Activated naive CD4-positive, alpha-beta T cell treated with anti-CD3 and anti-CD28 coated beads, Interleukin-2, amount 10 ng/mL, durations not matched to agents 7 days and 5 days (primary cell): ENCODE measurements around the gene EPHA3.
"Not testable (repeated sequence)": the region's sequence is repeated elsewhere in the genome, so short reads cannot be mapped to it uniquely, and the experiment has no call there.

Source experiments
- CTCF ChIA-PET: fragments of 350-600 bp; sonication (Branson Sonifier 250); formaldehyde crosslinking; loops from one replicate; lab custom pipeline; 2021; ENCODE audit warnings: antibody characterized with exemption; lab: Charles Lee
- DNase-seq: peaks from one replicate; pipeline ENCODE4 v3.0.0-alpha.2; 2020
- H3K27ac Mint-ChIP-seq: one replicate; pipeline ENCODE4 v1.8.0; 2021; ENCODE audit warnings: mild to moderate bottlenecking, moderate library complexity, mixed read lengths
- H3K27me3 Mint-ChIP-seq: one replicate; pipeline ENCODE4 v1.8.0; 2021; ENCODE audit warnings: mild to moderate bottlenecking, mixed read lengths
- H3K36me3 Mint-ChIP-seq: one replicate; pipeline ENCODE4 v1.8.0; 2021; ENCODE audit warnings: mixed read lengths
- H3K4me1 Mint-ChIP-seq: one replicate; pipeline ENCODE4 v1.8.0; 2021; ENCODE audit warnings: mixed read lengths
- H3K4me3 Mint-ChIP-seq: one replicate; pipeline ENCODE4 v1.8.0; 2021; ENCODE audit warnings: mild to moderate bottlenecking, moderate library complexity, mixed read lengths
- H3K9me3 Mint-ChIP-seq: one replicate; pipeline ENCODE4 v1.8.0; 2021; ENCODE audit warnings: mixed read lengths

The EPHA3 gene

GRCh38 chr3:89306540-89306939, 199.1 kb downstream of the EPHA3 start:
- H3K36me3 Mint-ChIP-seq, result no peaks in the 10 kb centered on the region
- no peak for DNase-seq
- no peak overlapping the region for H3K27ac Mint-ChIP-seq
- no peaks in the 10 kb centered on the region for H3K4me1 Mint-ChIP-seq
- H3K9me3 Mint-ChIP-seq, result peaks cover 5% of the 10 kb centered on the region
- no peaks in the 10 kb centered on the region for H3K27me3 Mint-ChIP-seq
- CTCF ChIA-PET, result no interaction called here
- H3K4me3 Mint-ChIP-seq, result no peak overlapping the region

GRCh38 chr3:89311581-89311980, 204.2 kb downstream of the EPHA3 start:
- H3K36me3 Mint-ChIP-seq, result no peaks in the 10 kb centered on the region
- CTCF ChIA-PET, result no interaction called here
- no peaks in the 10 kb centered on the region for H3K9me3 Mint-ChIP-seq

GRCh38 chr3:89312141-89312540, 204.7 kb downstream of the EPHA3 start:
- Mint-ChIP-seq H3K4me1 (no peaks in the 10 kb centered on the region), H3K27me3 (no peaks in the 10 kb centered on the region), H3K9me3 (no peaks in the 10 kb centered on the region), H3K4me3 (no peak overlapping the region), H3K27ac (no peak overlapping the region), H3K36me3 (no peaks in the 10 kb centered on the region)
- CTCF ChIA-PET, result no interaction called here
- DNase-seq, result no peak

More at GRCh38 chr3:89311581-89311980, 204.2 kb downstream of the EPHA3 start:
- no peak for DNase-seq
- no peaks in the 10 kb centered on the region for H3K27me3 Mint-ChIP-seq
- no peak overlapping the region for H3K4me3 Mint-ChIP-seq
- no peak overlapping the region for H3K27ac Mint-ChIP-seq
- H3K4me1 Mint-ChIP-seq, result no peaks in the 10 kb centered on the region

GRCh38 chr3:89314454-89315098, 207.2 kb downstream of the EPHA3 start:
- CTCF ChIA-PET, result no interaction called here
- H3K27me3 Mint-ChIP-seq, result no peaks in the 10 kb centered on the region
- no peak overlapping the region for H3K27ac Mint-ChIP-seq
- DNase-seq, result no peak
- H3K36me3 Mint-ChIP-seq, result no peaks in the 10 kb centered on the region
- no peaks in the 10 kb centered on the region for H3K9me3 Mint-ChIP-seq
- no peak overlapping the region for H3K4me3 Mint-ChIP-seq
- no peaks in the 10 kb centered on the region for H3K4me1 Mint-ChIP-seq

- DNase-seq, result no peak
- Mint-ChIP-seq H3K4me3 (no peak overlapping the region), H3K27me3 (no peaks in the 10 kb centered on the region), H3K27ac (no peak overlapping the region), H3K9me3 (no peaks in the 10 kb centered on the region), H3K4me1 (no peaks in the 10 kb centered on the region), H3K36me3 (no peaks in the 10 kb centered on the region)
- CTCF ChIA-PET, result no interaction called here
Measured at GRCh38 chr3:89315750-89316470, 208.5 kb downstream of the EPHA3 start.

GRCh38 chr3:89320186-89320585, 212.8 kb downstream of the EPHA3 start:
- no peaks in the 10 kb centered on the region for H3K27me3 Mint-ChIP-seq
- CTCF ChIA-PET, result no interaction called here
- no peak for DNase-seq
- no peak overlapping the region for H3K4me3 Mint-ChIP-seq
- no peaks in the 10 kb centered on the region for H3K4me1 Mint-ChIP-seq
- H3K36me3 Mint-ChIP-seq, result no peaks in the 10 kb centered on the region
- no peaks in the 10 kb centered on the region for H3K9me3 Mint-ChIP-seq
- H3K27ac Mint-ChIP-seq, result no peak overlapping the region

- Mint-ChIP-seq H3K4me3 (no peak overlapping the region), H3K27ac (no peak overlapping the region), H3K27me3 (no peaks in the 10 kb centered on the region), H3K36me3 (no peaks in the 10 kb centered on the region), H3K9me3 (no peaks in the 10 kb centered on the region), H3K4me1 (no peaks in the 10 kb centered on the region)
- CTCF ChIA-PET, result no interaction called here
- DNase-seq, result no peak
Measured at GRCh38 chr3:89326997-89327396, 219.6 kb downstream of the EPHA3 start.

- no peak for DNase-seq
- H3K27me3 Mint-ChIP-seq, result no peaks in the 10 kb centered on the region
- peaks cover 2% of the 10 kb centered on the region for H3K9me3 Mint-ChIP-seq
- H3K27ac Mint-ChIP-seq, result no peak overlapping the region
- H3K4me1 Mint-ChIP-seq, result no peaks in the 10 kb centered on the region
- H3K4me3 Mint-ChIP-seq, result no peak overlapping the region
- CTCF ChIA-PET, result no interaction called here
- no peaks in the 10 kb centered on the region for H3K36me3 Mint-ChIP-seq
Measured at GRCh38 chr3:89332386-89332785, 225.0 kb downstream of the EPHA3 start.

GRCh38 chr3:89332793-89333192, 225.4 kb downstream of the EPHA3 start:
- Mint-ChIP-seq H3K4me3 (no peak overlapping the region), H3K9me3 (peaks cover 2% of the 10 kb centered on the region), H3K27me3 (no peaks in the 10 kb centered on the region), H3K27ac (no peak overlapping the region), H3K4me1 (no peaks in the 10 kb centered on the region), H3K36me3 (no peaks in the 10 kb centered on the region)
- DNase-seq, result no peak
- CTCF ChIA-PET, result no interaction called here

- Mint-ChIP-seq H3K4me1 (no peaks in the 10 kb centered on the region), H3K27me3 (no peaks in the 10 kb centered on the region), H3K27ac (no peak overlapping the region), H3K36me3 (no peaks in the 10 kb centered on the region), H3K9me3 (peaks cover 4% of the 10 kb centered on the region), H3K4me3 (no peak overlapping the region)
- CTCF ChIA-PET, result no interaction called here
- no peak for DNase-seq
Measured at GRCh38 chr3:89335693-89336092, 228.3 kb downstream of the EPHA3 start.

- H3K27me3 Mint-ChIP-seq, result no peaks in the 10 kb centered on the region
- no peak overlapping the region for H3K27ac Mint-ChIP-seq
- peaks cover 4% of the 10 kb centered on the region for H3K9me3 Mint-ChIP-seq
- DNase-seq, result no peak
- CTCF ChIA-PET, result no interaction called here
- H3K4me1 Mint-ChIP-seq, result no peaks in the 10 kb centered on the region
- no peaks in the 10 kb centered on the region for H3K36me3 Mint-ChIP-seq
- no peak overlapping the region for H3K4me3 Mint-ChIP-seq
Measured at GRCh38 chr3:89340408-89340807, 233.0 kb downstream of the EPHA3 start.

GRCh38 chr3:89344076-89344475, 236.7 kb downstream of the EPHA3 start:
- Mint-ChIP-seq H3K36me3 (no peaks in the 10 kb centered on the region), H3K27ac (no peak overlapping the region), H3K27me3 (no peaks in the 10 kb centered on the region), H3K9me3 (no peaks in the 10 kb centered on the region), H3K4me3 (no peak overlapping the region), H3K4me1 (no peaks in the 10 kb centered on the region)
- DNase-seq, result no peak
- CTCF ChIA-PET, result no interaction called here

GRCh38 chr3:89350935-89351334, 243.5 kb downstream of the EPHA3 start:
- H3K4me1 Mint-ChIP-seq, H3K4me3 Mint-ChIP-seq, DNase-seq, H3K36me3 Mint-ChIP-seq, H3K27ac Mint-ChIP-seq, CTCF ChIA-PET, H3K9me3 Mint-ChIP-seq, H3K27me3 Mint-ChIP-seq: not testable (repeated sequence)

GRCh38 chr3:89353465-89353864, 246.0 kb downstream of the EPHA3 start:
- no peaks in the 10 kb centered on the region for H3K4me1 Mint-ChIP-seq
- no peak for DNase-seq
- H3K4me3 Mint-ChIP-seq, result no peak overlapping the region
- no peaks in the 10 kb centered on the region for H3K27me3 Mint-ChIP-seq
- no peaks in the 10 kb centered on the region for H3K36me3 Mint-ChIP-seq
- CTCF ChIA-PET, result no interaction called here
- no peak overlapping the region for H3K27ac Mint-ChIP-seq
- peaks cover 3% of the 10 kb centered on the region for H3K9me3 Mint-ChIP-seq

- no peak for DNase-seq
- CTCF ChIA-PET, result no interaction called here
- Mint-ChIP-seq H3K9me3 (peaks cover 6% of the 10 kb centered on the region), H3K27ac (no peak overlapping the region), H3K4me1 (no peaks in the 10 kb centered on the region), H3K4me3 (no peak overlapping the region), H3K36me3 (no peaks in the 10 kb centered on the region), H3K27me3 (no peaks in the 10 kb centered on the region)
Measured at GRCh38 chr3:89358281-89358680, 250.9 kb downstream of the EPHA3 start.
